C1 segment of cervical spinal cord (tissue), 14 donors: ENCODE results near the gene DUSP28.
A peak's percentile ranks its signal among the peaks of the same experiment; 100 is the strongest.

Experiments
- DNase-seq, 14 donors: peaks; one replicate each; lab custom pipeline; 2025; lab: John Stamatoyannopoulos, UW

DUSP28 gene

DNA sequence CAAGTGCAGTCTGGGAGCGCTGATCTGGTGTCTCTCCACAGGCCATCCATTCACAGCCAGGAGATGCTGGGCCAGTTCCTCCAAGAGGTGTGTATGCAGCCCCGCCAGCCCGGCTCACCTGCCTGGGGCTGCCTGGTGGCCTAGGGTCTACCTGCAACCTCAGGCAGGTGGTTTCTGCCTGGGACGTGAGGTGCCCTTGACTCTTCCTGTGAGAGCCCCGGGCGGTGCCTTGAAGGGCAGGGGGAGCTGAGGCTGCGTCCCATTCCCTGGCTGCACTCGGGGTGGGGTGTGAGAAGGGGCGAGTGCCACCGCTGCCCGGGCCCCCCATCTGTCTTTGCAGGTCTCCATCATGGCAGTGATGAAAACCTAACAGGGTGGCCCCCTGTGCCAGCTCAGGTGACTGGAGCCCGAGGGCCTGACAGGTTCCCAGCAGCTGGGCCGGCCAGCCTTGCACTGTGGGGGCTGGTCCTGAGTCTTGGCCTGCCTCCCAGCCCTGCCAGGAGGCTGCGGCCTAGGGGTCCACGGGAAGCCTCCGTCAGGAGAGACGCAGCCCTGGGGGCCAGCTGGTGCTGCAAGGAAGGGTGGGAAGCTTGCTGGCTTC is 38.3 kb downstream of the DUSP28 start:
- DNase-seq, result no peak

DNA sequence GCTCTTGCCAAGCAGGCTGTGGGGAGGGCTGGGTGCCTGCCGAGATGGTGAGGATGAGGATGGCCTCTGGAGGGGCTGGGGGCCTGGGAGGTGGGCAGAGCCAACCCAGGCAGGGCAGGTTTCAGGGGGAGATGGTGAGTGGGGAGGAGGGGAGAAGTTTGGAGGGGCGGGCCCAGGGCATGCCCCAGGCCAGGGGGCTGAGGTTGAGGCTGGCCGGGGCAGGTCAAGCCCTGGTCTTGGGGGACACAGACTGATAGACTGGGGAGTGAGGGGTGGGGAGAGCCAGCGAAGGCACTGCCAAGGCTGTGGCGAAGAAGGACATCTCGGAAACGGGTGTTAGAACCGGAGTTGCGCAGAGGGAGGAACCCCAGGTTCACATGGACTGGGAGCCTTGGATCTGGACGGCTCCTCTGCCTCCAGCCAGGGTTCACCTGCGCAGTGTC is 39.0 kb downstream of the DUSP28 start:
- no peak for DNase-seq

DNA sequence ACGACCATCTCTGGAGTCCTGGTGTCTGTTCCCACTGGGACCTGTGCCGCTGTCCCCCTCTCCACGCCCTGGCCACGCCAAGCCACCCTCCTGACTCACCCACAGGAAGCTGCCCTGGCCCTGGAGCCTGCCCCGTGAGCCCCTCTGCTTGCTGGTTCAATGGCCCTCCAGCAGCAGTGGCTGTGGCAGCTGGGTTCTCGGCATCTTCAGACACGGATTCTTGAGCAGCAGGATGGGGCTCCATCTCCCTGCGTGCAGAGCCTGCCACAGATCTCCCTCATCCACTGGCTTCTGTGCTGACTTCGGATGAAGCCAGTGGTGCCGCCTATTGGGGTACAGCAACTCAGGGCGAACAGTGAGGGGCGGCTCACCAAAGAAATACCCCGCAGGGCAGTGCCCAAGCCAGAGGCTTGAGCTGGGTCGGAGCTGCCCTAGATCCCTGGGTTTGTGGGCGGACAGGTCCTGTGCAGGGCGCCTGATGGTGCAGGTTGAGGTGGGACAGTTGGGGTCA is 40.3 kb downstream of the DUSP28 start:
- no peak for DNase-seq

DNA sequence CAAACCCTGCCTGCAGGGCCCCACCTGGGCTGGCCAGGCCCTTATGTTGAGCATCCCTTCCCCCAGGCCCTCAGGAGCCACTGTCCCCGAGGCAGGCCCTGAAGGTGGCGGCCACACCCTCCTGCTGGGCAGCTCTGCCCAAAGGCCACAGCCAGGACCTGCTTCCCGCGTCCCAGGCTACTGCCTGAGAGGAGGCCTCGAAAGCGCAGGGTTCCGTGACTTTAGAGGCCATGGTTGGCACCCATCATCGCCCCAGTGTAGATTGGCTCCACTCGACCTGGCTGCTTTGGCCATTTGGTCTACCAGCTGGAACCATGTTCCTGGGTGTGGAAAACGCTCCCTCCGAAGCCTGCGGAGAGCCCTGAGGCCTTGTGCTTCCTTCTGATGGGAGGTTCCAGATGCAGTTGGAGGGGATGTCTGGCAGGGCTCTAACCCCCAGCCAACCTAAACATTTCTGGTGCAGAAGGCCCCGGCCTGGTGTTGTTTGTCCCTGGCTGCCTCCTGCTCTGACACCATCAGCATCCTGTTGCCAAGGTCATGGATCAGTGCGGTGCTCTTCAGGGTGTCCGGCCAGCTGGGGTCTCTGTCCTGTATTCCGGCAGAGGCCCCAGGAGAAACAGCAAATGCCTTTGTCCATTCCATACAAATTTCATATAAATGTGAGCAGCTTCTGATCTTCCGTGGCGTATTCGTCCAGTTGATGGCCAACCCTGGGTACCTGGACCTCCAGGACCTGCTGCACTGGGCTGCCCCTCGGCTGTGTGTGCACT is 41.1 kb downstream of the DUSP28 start:
- DNase-seq, result no peak

DNA sequence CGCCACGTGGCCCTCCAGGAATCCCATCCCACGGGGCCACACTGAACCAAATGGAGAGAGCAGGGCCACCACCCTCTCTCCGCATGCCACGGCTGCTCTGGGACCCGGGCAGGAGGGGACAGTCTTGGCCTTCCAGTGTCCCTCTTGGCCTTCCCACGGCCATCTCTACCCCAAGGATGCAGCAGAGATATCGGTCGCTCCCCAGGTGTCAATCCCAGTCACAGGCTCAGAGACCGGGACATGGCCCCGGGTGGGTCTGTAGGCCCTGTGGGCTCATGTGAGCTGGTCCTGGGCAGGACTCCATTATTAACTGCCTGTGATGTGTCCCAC is 41.6 kb downstream of the DUSP28 start:
- DNase-seq, result no peak

DNA sequence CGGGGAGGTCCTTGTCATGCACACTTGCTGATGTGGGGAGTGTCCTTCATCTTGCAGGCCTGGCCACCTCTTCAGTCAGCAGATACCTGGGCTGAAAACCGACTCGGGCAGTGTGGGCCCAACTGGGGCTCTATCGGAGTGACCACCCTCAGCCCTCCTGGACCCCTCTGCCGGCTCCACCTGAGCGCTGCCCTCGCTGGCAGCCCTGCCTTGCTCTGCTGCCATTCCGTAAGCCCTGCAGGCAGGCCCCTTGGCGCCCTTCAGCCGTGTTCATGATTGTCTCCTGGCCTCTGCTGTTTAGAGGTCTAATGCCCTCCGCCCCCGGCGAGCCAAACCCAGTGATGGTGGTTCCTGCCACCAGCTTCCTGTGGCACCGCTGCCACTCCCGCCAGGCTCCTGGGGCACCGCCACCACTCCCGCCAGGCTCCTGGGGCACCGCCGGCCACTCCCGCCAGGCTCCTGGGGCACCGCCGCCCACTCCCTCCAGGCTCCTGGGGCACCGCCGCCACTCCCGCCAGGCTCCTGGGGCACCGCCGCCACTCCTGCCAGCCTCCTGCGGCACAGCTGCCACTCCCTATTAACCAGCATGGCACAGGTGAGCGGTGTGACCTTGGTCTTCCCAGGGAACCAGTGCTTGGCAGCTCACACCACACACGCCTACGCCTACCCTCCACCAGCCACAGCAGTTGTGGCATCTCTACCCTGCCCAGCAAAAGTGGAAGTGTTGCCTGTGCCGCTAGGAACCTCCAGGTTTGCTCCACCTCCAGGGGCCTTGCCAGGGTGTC is 42.3 kb downstream of the DUSP28 start:
- DNase-seq, result no peak

DNA sequence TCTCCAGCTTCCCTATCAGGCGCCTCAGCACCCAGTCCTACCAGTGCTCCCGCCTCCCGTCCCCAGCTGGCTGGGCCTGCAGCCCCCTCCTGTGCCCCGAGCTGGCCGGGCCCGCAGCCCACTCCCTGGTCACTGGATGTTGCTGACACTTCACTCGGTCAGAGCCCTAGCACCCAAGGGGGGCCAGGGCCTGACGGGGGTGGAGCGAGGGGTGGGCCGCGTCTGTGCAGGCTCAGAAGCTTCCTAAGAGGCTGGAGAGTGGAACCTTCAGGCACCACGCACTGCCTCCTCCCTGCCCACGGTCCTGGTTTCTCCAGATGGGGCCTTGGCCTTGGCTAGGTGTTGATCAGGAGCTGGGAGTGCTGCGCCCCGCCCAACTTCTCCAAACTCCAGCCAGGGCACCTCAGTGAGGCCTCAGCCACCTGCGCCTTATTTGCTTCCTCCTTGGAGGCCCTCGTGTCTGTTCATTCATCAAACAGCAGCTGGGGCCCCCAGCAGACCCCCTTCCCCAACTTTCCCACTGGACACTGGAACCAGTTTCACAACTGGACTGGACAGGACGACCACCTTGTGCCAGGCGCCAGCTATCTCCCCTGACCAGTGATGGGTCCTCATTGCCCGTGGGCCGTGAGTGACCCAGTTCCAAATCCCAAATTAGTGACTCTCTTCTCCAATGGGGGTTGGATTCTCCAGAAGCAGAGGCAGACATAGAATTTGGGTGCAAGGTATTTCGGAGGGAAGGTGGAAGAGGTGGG is 43.1 kb downstream of the DUSP28 start:
- no peak for DNase-seq

DNA sequence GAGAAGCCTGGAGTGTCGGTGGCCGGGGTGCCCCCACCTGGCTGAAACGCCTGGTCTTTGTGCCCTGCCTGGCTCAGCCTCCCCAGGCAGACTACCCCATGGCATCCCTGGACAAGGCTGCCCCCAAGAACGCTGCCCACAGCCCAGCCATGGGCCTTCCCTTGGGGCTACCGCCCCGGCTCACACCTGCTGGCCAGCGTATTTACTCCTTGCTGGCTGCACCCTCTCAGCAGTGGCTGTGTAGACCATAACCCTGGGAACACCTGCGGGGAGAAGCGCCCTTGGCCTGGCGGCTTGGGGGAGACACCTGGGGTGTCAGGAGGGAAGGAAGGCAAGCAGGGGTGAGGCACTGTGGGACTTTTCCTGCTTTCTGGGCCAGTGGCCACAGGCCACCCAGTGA is 43.7 kb downstream of the DUSP28 start:
- no peak for DNase-seq

DNA sequence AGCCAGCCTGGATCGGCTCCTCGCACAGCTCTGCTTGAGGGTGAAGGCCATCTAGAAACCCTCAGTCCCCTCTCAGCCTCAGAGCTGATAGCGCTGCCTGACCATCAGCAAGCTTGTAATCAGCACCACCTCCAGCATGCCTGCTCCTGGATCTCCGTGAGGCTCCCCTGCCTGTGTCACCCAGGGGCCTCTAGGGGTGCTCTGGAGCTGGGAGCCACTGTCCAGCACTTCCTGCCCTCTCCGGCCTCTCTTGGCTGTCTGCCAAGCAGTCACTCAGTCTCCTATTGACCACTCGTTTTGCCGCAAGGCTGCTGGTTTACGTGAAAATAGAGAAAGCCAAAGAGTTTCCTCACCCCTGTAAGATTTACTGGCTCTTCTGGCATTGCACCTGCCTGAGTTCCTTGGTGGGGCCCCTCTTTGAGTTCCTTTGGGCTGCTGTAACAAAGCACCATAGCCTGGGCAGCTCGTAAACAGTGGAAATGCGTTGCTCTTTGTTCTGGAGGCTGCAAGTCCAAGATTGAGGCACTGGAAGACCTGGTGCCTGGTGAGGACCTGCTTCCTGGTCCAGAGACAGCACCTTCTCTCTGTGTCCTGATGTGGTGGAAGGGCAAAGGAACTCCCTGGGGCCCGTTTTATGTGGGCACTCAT is 44.3 kb downstream of the DUSP28 start:
- peak in 13 of 14 donors; percentile 13 to 83 (median 67) for DNase-seq

DNA sequence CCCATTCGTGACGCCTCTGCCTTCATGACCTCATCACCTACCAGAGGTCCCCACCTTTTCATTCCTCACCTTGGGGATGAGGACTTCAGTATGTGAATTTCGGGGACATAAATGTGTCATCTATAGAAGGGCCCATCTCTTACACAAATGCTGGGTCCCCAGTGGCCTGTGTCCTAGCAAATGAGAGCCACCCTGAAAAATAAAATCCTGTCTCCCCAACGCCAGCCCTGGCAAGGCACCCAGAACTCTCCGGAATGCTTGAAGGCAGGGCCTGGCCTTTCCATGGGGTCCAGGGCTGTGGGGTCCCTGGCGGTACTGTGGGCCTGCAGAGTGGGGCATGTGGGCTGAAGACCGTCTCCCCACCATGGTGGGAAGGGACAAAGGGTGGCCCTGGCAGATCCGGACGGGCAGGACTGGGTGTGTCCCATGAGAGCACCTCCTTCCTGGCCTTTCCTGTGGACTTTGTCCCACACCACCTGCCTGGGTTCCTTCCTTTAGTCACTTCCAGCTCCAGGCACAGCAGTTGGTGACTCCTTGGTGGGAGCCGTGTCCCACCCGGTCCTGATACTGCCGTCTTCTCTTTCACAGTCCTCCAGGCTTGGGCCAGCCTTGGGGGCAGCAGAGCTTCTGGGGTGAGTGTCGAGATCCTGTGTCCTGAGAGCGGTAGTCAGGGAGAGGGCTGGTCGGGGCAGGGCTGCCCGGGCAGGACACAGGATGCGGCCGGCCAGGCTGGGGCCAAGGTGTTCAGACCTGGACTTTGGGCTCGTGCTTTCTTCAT is 45.0 kb downstream of the DUSP28 start:
- DNase-seq, result no peak

DNA sequence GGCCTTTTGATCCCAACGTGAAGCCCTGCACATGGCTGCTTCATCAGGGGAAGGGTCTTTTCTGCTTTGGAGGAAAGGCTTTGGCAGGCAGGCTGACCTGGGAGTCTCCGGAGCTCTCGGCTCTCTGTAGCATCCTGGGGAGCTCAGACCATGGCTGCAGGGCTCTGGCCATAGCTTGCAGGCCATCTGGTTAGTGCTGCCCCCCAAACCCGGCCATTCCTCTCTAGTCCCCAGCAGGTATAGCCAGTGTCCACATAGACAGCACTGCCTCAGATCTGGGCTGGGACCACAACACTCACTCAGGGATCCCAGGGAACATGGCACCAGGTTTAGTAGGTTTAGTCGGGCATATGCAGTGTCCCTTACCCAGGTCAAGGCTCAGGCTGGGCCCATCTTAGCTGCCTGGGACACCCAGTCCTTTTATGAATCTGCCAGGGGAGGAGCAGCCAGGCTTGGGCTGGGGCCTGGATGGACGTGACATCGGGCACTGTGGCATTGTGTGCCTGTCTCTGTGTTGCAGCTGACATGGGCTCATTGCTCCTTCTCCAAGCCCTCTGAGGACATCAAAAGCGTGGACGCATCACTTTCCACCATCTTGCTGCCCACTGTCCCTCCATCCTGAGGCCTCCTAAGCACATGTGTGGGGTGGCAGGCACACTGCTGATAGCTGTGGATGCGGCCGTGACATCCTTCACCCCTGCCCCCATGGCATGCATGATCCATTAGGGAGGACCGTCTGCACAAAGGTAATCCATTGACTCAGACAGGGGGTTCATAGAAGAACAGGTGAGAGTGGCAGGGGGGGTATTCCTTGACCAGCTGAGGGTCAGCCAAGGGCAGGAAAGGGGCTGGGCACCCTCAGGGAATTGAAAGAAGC is 45.9 kb downstream of the DUSP28 start:
- DNase-seq, result no peak

DNA sequence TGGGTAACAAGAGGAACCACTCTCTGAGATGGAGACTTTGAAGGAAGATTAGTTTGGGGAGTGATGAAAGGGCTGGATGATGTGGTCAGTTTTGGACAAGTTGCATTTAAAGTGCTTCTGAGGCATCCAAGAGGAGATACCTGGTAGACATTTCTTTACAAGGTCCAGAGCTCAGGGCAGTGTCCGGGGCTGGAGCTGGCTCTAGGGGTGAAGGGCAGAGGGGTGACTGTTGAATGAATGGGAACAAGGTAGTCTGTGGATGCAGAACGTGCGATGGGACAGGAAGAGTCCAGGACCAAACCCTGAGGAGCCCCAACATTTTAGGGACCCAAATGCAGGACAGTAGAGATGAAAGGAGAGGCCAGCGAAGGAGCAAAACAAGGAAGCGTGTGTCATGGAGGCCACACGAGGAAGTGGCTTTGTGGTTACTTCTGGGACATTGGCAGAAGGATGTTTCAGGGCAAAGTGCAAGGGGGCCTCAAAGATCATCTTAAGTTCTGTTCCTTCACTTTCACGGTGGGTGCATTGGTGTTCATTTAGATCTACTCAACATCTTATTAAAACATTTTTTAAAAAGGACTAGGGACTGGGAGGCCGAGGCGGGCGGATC is 51.5 kb downstream of the DUSP28 start:
- peak in 1 of 14 donors; percentile 22 for DNase-seq
